A549 (cell line): ENCODE measurements around the gene WNT3A. TPM values are rescaled to one million over a fixed set of nuclear protein-coding genes. Genes with fewer than 3 reads are reported as not detected.

Source experiments
- ATAC-seq, 2 experiments: fragments of 200-7000 bp in 1 of 2; fragments of >200 bp in 1 of 2; cut with Nextera tagmentation in 1 of 2; cut with Tn5 transposase in 1 of 2; 3 replicates each; pipeline versions ENCODE4 v1.8.0 to v1.9.1; 2018 to 2020; ENCODE audit warnings: mild to moderate bottlenecking in 1 of 2, moderate library complexity in 1 of 2
- CTCF ChIA-PET: fragments of 300-600 bp; sonication (Branson Sonifier 250); formaldehyde crosslinking; extraction: SDS; loops from one replicate; lab custom pipeline; 2021; ENCODE audit warnings: antibody characterized with exemption, inconsistent platforms; lab: Yijun Ruan, JAX
- POLR2A ChIA-PET: fragments of 350-600 bp; formaldehyde crosslinking; extraction: SDS; loops from one replicate; lab custom pipeline; 2021; ENCODE audit warnings: antibody characterized with exemption, inconsistent platforms; lab: Yijun Ruan, JAX
- DNase-seq, 2 experiments: peaks; one replicate each; pipeline versions ENCODE4 v3.0.0 to v3.0.0-alpha.2; 2011 to 2016; ENCODE audit warnings: low read depth in 1 of 2, low spot score in 1 of 2
- FAIRE-seq: peaks from 2 replicates; lab custom pipeline; 2011; peaks lifted over from hg19 to GRCh38; lab: Jason Lieb, UNC
- H3K27ac ChIP-seq, 2 experiments: fragments of >200 bp; sonication (Bioruptor Twin); formaldehyde crosslinking; 3 replicates each; pipeline ENCODE4 v1.5.1; 2016 to 2017
- H3K4me1 ChIP-seq: fragments of >200 bp; sonication (Bioruptor Twin); formaldehyde crosslinking; 3 replicates; pipeline ENCODE4 v1.6.1; 2016
- H3K4me2 ChIP-seq: fragments of >200 bp; sonication (Bioruptor Twin); formaldehyde crosslinking; 3 replicates; pipeline ENCODE4 v1.6.1; 2016
- H3K4me3 ChIP-seq: fragments of >200 bp; sonication (Bioruptor Twin); formaldehyde crosslinking; 3 replicates; pipeline ENCODE4 v1.5.1; 2016
- H3K9me3 ChIP-seq: fragments of >200 bp; sonication (Bioruptor Twin); formaldehyde crosslinking; 3 replicates; pipeline ENCODE4 v1.6.1; 2016
- CBX2 ChIP-seq: fragments of 200-600 bp; sonication (generic); IDR thresholded peaks from 2 replicates; pipeline ENCODE4 v1.6.1; 2016; ENCODE audit warnings: low read depth, mild to moderate bottlenecking, borderline replicate concordance
- CHD4 ChIP-seq: fragments of 200-600 bp; sonication (generic); IDR thresholded peaks from 2 replicates; pipeline ENCODE4 v1.6.1; 2016; ENCODE audit warnings: antibody characterized with exemption, mild to moderate bottlenecking, borderline replicate concordance
- FOSB ChIP-seq: fragments of 250-450 bp; sonication (Bioruptor Pico); IDR thresholded peaks from 2 replicates; pipeline ENCODE4 v1.5.0; 2020; ENCODE audit warnings: mild to moderate bottlenecking, moderate library complexity
- FOXS1 ChIP-seq: fragments of 250-450 bp; sonication (Bioruptor Pico); IDR thresholded peaks from 2 replicates; pipeline ENCODE4 v1.5.0; 2020; ENCODE audit warnings: mild to moderate bottlenecking, moderate library complexity
- GATA3 ChIP-seq: IDR thresholded peaks from 2 replicates; pipeline ENCODE4 v1.6.1; 2012; ENCODE audit warnings: borderline replicate concordance
- HOXA7 ChIP-seq: fragments of 250-450 bp; sonication (Bioruptor Pico); IDR thresholded peaks from 2 replicates; pipeline ENCODE4 v1.5.0; 2020; ENCODE audit warnings: mild to moderate bottlenecking, moderate library complexity
- HOXB5 ChIP-seq: fragments of 250-450 bp; sonication (Bioruptor Pico); IDR thresholded peaks from 2 replicates; pipeline ENCODE4 v1.5.0; 2020; ENCODE audit warnings: mild to moderate bottlenecking, moderate library complexity
- JUNB ChIP-seq: fragments of >200 bp; sonication (Bioruptor Twin); formaldehyde crosslinking; IDR thresholded peaks from 2 replicates; pipeline ENCODE4 v1.6.1; 2016
- KDM1A ChIP-seq: fragments of 200-600 bp; sonication (generic); IDR thresholded peaks from 2 replicates; pipeline ENCODE4 v1.6.1; 2016; ENCODE audit warnings: low read depth, mild to moderate bottlenecking
- MAFK ChIP-seq: fragments of 450-650 bp; IDR thresholded peaks from 2 replicates; pipeline ENCODE4 v1.6.1; 2014; ENCODE audit not compliant: partially characterized antibody
- MYC ChIP-seq: IDR thresholded peaks from 2 replicates; pipeline ENCODE4 v1.6.1; 2012; ENCODE audit warnings: mild to moderate bottlenecking, inconsistent platforms, low read length, improper control_type of control experiment, borderline replicate concordance
- POLR2AphosphoS2 ChIP-seq: conservative IDR thresholded peaks from 2 replicates; pipeline ENCODE4 v1.6.1; 2012; ENCODE audit warnings: low read length, improper control_type of control experiment, inconsistent platforms
- RFX5 ChIP-seq: fragments of 450-650 bp; IDR thresholded peaks from 2 replicates; pipeline ENCODE4 v1.7.1; 2014; ENCODE audit warnings: antibody characterized with exemption, mild to moderate bottlenecking, moderate library complexity
- RNF2 ChIP-seq: fragments of 200-600 bp; sonication (generic); IDR thresholded peaks from 2 replicates; pipeline ENCODE4 v1.6.1; 2016; ENCODE audit warnings: low read depth, mild to moderate bottlenecking, antibody characterized with exemption, moderate library complexity, borderline replicate concordance
- WGBS: methylation state at CpG from one replicate; pipeline ENCODE4 v1.1.6; 2017; ENCODE audit errors: missing lambda C conversion rate; 5-methylcytosine and 5-hydroxymethylcytosine counted together
- polyA plus RNA-seq, 4 experiments: library from polyadenylated mRNA; depleted of rRNA in 3 of 4; stranded (reverse); fragments of >200 nt; fragmentation: RNase III in 1 of 4; extraction: RNeasy Plus Mini Kit Qiagen cat#74134 plus additional on column Dnase treatment in 1 of 4; gene quantifications; 2 replicates in 3 of 4; 3 replicates in 1 of 4; pipeline ENCODE4 v1.2.3, GENCODE V29; 2011 to 2017
- TF ChIP-seq, protein P1 (sequence below): fragments of 250-450 bp; sonication (Bioruptor Pico); IDR thresholded peaks from 2 replicates; pipeline ENCODE4 v1.5.0; 2021; ENCODE audit warnings: mild to moderate bottlenecking, moderate library complexity, borderline replicate concordance
- TF ChIP-seq, protein P2 (sequence below): IDR thresholded peaks from 2 replicates; pipeline ENCODE4 v1.6.1; 2012
- TF ChIP-seq, protein P3 (sequence below): IDR thresholded peaks from 2 replicates; pipeline ENCODE4 v1.6.1; 2012; ENCODE audit warnings: low read depth, borderline replicate concordance

Gene WNT3A
- polyA plus RNA-seq, 2 of the 4 experiments (the other 2 are of a cell fraction) = not detected

DNA sequence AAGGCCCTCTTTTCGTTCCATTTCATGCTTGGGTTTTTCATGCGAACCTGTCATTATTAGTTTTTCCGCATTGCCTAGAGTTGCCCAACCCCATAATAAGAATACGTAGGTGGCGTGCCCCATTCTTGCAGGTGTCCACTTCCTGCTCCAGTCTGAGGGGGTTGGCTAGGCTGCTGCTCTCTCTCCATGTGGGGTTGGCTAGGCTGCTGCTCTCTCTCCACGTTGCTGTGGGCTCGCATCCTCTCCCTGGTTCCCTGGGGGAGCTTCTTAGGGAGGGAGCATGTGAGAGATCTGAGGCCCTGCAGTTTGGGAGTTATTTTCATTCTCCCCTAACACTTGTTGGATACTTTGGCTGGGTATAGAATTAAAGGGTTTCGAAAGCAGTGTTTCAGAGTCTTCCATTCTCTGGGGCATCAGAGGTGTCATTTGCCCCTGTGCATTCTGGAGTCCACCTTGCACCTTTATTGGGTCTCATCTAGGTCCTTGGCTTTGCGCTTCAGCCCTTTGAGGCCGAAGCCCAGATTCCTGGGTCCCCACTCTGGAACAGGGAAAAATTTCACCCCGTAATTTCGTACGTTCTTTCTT lies 87.7 kb downstream of the WNT3A start:
- CTCF ChIA-PET = interaction anchor here (1.8 kb wide), 1 partner anchor 71 kb away, joined by 7 read pairs; the partner anchor contains the start of gene IBA57
- TF ChIP-seq, protein P1, sequence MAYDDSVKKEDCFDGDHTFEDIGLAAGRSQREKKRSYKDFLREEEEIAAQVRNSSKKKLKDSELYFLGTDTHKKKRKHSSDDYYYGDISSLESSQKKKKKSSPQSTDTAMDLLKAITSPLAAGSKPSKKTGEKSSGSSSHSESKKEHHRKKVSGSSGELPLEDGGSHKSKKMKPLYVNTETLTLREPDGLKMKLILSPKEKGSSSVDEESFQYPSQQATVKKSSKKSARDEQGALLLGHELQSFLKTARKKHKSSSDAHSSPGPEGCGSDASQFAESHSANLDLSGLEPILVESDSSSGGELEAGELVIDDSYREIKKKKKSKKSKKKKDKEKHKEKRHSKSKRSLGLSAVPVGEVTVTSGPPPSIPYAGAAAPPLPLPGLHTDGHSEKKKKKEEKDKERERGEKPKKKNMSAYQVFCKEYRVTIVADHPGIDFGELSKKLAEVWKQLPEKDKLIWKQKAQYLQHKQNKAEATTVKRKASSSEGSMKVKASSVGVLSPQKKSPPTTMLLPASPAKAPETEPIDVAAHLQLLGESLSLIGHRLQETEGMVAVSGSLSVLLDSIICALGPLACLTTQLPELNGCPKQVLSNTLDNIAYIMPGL (CRISPR knock-in tag) = no peak

DNA sequence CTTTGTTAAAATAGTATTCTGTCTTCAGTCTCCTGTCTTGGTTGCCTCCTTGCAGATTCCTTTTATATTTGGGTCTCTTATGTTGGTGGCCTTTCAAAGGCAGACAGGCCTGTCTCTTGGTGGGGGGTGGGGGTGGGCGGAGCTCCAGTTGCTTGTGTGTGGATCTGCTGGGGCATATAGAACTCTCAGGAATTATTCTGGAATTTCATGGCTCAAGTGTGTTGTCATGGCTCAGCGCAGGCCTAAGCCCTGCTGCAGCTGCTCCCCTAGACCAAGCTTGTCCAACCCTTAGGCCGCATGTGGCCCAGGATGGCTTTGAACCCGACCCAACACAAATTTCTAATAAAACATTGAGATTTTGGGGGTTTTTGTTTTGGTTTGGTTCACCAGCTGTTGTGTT lies 88.4 kb downstream of the WNT3A start:
- POLR2A ChIA-PET = no interaction called here

More for the DNA sequence above, 87.7 kb downstream of the WNT3A start:
- Histone ChIP-seq H3K27ac (no peak overlapping the region), H3K4me2 (no peak overlapping the region), H3K4me3 (no peak overlapping the region), H3K4me1 (peaks cover 12% of the 10 kb centered on the region; the same call in 2 of the 3 replicates), H3K9me3 (peaks cover 28% of the 10 kb centered on the region)
- POLR2A ChIA-PET = no interaction called here
- FAIRE-seq (no peak), ATAC-seq (no peak), DNase-seq (no peak)
- 88% methylated on average over 13 of the region's 13 CpGs for WGBS

DNA sequence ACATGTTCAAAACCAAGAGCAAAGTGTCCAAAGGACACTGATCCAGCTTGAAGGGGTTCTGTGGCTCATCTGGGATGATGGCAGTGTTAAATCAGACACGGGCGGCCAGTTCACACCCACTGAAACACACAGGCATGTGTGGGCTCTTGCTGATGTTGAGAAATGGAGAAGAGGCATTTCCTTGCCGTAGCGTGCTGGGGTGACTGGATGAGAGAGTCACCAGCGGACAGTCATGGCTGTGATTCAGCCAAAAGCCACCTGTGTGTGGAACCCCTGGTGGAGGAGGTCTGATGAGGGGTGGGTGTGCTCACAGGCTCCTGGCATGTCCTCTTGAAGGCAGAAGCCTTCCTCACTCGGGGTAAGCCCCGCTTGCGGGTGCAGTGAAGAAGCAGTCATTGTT lies 89.1 kb downstream of the WNT3A start:
- no peak for FAIRE-seq

More for the DNA sequence above, 88.4 kb downstream of the WNT3A start:
- no peak overlapping the region for H3K4me2 ChIP-seq
- TF ChIP-seq POLR2AphosphoS2 (no peak), MYC (no peak), MAFK (no peak), JUNB (no peak), RNF2 (no peak), GATA3 (no peak), CBX2 (no peak), FOXS1 (no peak), HOXB5 (CRISPR knock-in tag) (no peak)
- TF ChIP-seq, protein P2, sequence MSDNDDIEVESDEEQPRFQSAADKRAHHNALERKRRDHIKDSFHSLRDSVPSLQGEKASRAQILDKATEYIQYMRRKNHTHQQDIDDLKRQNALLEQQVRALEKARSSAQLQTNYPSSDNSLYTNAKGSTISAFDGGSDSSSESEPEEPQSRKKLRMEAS = no peak
- TF ChIP-seq, protein P3, sequence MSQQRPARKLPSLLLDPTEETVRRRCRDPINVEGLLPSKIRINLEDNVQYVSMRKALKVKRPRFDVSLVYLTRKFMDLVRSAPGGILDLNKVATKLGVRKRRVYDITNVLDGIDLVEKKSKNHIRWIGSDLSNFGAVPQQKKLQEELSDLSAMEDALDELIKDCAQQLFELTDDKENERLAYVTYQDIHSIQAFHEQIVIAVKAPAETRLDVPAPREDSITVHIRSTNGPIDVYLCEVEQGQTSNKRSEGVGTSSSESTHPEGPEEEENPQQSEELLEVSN = no peak
- no peak for ATAC-seq
- no peak overlapping the region for H3K27ac ChIP-seq
- no peak for FAIRE-seq
- DNase-seq = no peak
- no peak overlapping the region for H3K4me3 ChIP-seq
- 93% methylated on average over 4 of the region's 4 CpGs for WGBS
- CTCF ChIA-PET = interaction anchor here (1.0 to 1.8 kb wide), 2 partner anchors 70 to 333 kb away, joined by 3 to 7 read pairs; partner anchors contain the start of gene IBA57
- H3K9me3 ChIP-seq = peaks cover 28% of the 10 kb centered on the region
- H3K4me1 ChIP-seq = peaks cover 7% of the 10 kb centered on the region; the same call in 2 of the 3 replicates

More for the DNA sequence above, 89.1 kb downstream of the WNT3A start:
- Histone ChIP-seq H3K4me3 (no peak overlapping the region), H3K27ac (no peak overlapping the region), H3K4me1 (no peaks in the 10 kb centered on the region), H3K9me3 (peaks cover 28% of the 10 kb centered on the region), H3K4me2 (no peak overlapping the region)
- POLR2A ChIA-PET = no interaction called here
- DNase-seq (no peak), ATAC-seq (no peak)
- TF ChIP-seq FOSB (CRISPR knock-in tag) (no peak), KDM1A (no peak), HOXA7 (CRISPR knock-in tag) (no peak), RFX5 (no peak), CHD4 (no peak)
- TF ChIP-seq, protein P2 = no peak
- WGBS = 91% methylated on average over 8 of the region's 8 CpGs
- CTCF ChIA-PET = interaction anchor here (1.0 kb wide), 1 partner anchor 334 kb away, joined by 3 read pairs; no protein-coding TSS in a partner anchor
